MM.1S (cell line): ENCODE measurements around the gene SCUBE3.

Experiments used
- CTCF ChIP-seq: fragments of 300-600 bp; sonication (generic); IDR thresholded peaks from 2 replicates; pipeline ENCODE4 v1.5.1; 2016; ENCODE audit warnings: antibody characterized with exemption, low read length, mixed read lengths
- EZH2 ChIP-seq: fragments of 300-600 bp; sonication (generic); optimal IDR thresholded peaks from 2 replicates; pipeline ENCODE3; 2017; ENCODE audit warnings: low read depth, mild to moderate bottlenecking, antibody characterized with exemption, low read length, mixed read lengths

DNA sequence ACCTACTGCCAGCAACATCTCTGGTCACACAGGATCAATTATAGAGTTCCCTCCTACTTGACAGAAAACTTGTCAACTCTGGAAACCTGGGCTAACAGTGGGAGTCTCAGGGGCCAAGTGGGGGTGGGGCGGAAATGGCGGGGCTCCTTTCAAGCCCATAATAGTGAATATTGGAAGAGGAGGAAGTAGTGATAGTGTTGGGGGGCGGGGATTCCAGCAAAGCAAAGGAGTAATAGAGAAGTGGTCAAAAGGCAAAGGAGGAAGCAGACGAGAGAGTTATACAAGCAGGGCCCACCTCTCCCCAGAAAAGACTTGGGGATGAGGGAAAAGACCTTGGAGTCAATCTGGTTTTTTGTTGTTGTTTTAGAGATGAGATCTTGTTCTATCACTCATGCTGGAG, 85.9 kb downstream of the SCUBE3 start:
- no peak for TF ChIP-seq EZH2
- TF ChIP-seq CTCF = no peak
